ENCODE measurements around the gene CBY1.
A peak's percentile ranks its signal among the peaks of the same experiment; 100 is the strongest.
"Not testable (repeated sequence)": the region's sequence is repeated elsewhere in the genome, so short reads cannot be mapped to it uniquely, and the experiment has no call there.

The CBY1 gene

GRCh38 chr22:38656256-38657044 lies at the start of gene CBY1, which contains the start of gene FAM227A:
CBY1 (plus strand) TSS chr22:38656638; CDS start chr22:38668055, 11,417 bp downstream.
FAM227A (minus strand) TSS chr22:38656392; CDS start chr22:38650168, 6,224 bp downstream.
- peak; percentile 78 for DNase-seq (ENCODE audit: low read depth)

DNA sequence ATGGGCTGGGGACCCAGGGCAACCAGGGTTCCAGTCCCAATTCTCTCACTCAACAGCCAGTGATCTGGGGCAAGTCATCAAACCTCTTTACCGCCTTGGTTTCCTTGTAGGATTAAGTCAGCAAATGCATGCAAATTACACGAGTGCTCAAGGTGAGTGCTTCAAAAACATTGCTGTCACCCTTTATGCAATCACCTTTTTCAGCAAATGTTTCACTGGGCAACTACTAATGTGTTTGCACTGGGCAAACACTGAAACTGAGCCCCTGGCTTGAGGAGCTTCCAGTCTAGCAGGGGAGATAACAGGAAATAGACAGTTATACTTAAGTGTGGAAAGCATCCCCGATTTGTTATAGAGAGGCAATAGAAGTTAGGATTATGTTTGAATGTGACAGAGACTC lies 48.8 kb upstream of the CBY1 start:
- DNase-seq (ENCODE audit: low read depth), result no peak

DNA sequence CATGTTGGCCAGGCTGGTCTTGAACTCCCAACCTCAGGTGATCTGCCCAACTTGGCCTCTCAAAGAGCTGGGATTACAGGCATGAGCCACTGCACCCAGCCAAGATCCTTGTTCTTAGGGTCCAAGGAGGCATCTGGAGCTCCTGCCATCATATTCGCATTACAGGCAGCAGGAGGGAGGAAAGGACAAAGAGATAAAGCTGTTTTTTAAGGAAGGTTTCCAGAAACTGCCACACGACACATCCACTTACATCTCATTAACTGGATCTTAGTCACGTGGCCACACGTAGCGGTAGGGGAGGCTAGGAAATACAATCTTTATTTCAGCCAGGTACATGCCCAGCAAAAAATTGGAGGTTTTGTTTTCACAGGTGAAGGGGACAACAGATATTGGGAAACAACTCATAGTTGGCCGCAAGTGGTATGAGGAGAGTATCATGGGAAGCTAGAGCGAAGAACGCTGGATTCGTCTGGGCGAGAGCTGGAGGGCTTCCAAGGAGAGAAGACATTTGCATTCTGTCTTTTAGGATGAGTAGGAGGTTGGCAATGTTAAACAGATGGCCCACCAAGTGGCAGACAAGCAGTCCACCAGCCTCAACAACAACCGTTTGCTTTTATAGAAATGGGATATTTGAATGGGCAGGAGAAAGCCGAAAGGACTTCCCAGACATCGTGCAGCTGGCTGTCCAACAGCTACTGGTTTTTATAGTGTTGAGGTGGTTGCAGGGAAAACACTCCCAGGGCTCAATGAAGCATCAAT lies 47.3 kb upstream of the CBY1 start:
- no peak for DNase-seq (ENCODE audit: low read depth)

- no peak for DNase-seq (ENCODE audit: low read depth)
These were observed 46.2 kb upstream of the CBY1 start for GRCh38 chr22:38610234-38610633.

DNA sequence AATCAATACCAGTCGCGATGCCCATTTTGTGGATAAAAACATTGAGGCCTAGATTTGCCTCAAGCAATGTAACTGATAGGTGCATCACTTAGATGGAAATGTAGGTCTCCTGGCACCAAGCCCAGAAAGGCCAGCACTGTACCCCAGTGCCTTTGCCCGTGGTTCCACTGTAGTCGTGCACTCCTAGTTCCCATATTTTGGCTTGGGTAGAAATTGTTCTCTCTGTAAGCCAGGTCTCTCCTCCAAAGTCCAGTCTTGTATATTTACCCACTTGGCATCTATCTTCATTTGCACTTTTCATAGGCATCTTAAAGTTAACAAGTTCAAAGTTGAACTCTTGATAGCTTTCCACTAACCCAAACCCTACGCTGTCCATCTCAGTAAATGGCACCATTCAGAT lies 44.9 kb upstream of the CBY1 start:
- no peak for DNase-seq (ENCODE audit: low read depth)

DNA sequence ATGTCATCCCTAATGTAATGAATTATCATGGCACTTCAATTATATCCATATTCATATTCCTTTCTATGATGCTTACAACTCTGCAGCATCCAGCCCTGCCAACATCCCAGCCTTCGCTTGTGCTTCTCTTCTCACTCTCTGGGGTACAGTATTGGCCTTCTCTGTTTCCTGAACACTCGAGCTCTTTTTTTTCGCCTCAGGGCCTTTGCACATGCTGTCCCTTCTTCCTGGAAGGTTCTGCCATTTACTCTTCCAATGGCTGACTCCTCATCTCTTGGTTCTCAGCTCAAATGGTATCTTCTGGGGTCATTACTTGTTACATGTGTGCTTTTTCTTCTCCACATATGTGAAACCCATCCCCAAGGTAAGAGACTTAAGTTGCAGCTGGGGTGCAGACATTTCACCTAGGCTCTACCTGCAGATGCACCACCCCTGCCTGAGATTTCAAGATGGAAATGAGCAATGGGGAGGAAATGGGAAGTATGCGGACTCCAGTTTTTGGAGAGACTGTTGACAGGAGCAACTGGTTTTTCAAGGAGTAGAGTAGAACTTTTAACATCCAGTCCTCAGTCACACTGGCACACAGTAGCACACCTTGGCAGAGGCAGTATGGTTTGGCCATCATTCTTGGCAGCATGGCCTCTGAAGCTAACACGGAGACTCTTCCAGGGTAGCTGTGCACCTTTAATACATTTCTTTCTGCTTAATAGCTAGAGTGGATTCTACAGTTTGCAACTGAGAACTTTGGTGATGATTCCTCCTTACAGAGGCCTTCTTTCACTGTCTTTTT lies 44.0 kb upstream of the CBY1 start:
- DNase-seq (ENCODE audit: low read depth), result no peak

DNA sequence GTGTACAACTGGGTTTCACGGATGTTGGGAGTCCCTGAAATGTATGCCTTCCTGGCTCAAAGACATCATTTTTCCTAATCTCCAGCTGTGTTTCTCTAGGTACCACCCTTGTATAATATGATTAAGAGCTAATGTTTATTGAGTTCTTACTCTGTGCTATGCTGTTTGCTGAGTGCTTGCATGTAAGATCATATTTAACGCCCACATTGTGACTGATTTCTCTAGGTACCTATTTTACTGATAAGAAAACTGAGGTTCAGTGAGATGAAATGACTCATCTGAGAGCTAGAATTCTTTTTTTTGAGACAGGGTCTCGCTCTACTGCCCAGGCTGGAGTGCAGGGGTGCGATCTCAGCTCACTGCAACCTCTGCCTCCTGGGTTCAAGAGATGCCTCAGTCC lies 42.9 kb upstream of the CBY1 start:
- DNase-seq (ENCODE audit: low read depth), result no peak

- DNase-seq (ENCODE audit: low read depth), result no peak
These were observed 41.9 kb upstream of the CBY1 start for GRCh38 chr22:38614332-38615063.

DNA sequence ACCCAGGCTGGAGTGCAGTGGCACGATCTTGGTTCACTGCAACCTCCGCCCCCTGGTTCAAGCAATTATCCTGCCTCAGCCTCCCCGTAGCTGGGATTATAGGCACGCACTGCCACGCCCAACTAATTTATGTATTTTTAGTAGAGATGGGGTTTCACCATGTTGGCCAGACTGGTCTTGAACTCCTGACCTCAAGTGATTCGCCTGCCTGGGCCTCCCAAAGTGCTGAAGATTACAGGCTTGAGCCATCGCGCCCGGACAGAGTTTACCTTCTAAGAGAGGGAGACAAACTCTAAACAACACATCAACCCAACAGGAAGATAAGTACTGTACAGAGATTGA lies 41.4 kb upstream of the CBY1 start:
- not testable (repeated sequence) for DNase-seq (ENCODE audit: low read depth)

GRCh38 chr22:38618258-38618657 lies 38.2 kb upstream of the CBY1 start:
- no peak for DNase-seq (ENCODE audit: low read depth)

- no peak for DNase-seq (ENCODE audit: low read depth)
These were observed 37.8 kb upstream of the CBY1 start for GRCh38 chr22:38618682-38619081.

GRCh38 chr22:38623351-38623750 lies 33.1 kb upstream of the CBY1 start:
- DNase-seq (ENCODE audit: low read depth), result no peak

GRCh38 chr22:38628444-38628843 lies 28.0 kb upstream of the CBY1 start:
- no peak for DNase-seq (ENCODE audit: low read depth)

- DNase-seq (ENCODE audit: low read depth), result no peak
These were observed 27.3 kb upstream of the CBY1 start for GRCh38 chr22:38629108-38629507.

- DNase-seq (ENCODE audit: low read depth), result no peak
These were observed 24.7 kb upstream of the CBY1 start for GRCh38 chr22:38631724-38632123.

- no peak for DNase-seq (ENCODE audit: low read depth)
These were observed 23.9 kb upstream of the CBY1 start for GRCh38 chr22:38632528-38632927.

DNA sequence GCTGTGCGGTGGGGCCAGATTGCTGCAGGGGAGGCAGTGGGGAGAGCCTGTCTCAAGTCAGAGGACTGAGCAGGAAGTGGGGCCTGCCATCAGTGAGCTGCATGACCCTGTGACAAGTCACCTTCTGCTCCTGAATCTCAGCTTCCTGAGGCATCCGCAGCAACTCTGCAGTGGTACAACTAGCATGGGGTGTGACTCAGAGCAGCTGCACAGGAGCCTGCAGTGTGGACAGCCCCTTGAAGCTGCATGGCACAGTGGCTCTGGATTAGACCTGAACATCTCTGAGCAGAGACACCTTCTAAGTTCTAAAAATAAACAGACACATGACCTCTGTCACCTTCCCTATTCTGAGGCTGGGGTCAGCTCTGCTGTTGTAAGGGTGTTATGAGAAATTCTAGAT lies 18.2 kb upstream of the CBY1 start:
- no peak for DNase-seq (ENCODE audit: low read depth)

DNA sequence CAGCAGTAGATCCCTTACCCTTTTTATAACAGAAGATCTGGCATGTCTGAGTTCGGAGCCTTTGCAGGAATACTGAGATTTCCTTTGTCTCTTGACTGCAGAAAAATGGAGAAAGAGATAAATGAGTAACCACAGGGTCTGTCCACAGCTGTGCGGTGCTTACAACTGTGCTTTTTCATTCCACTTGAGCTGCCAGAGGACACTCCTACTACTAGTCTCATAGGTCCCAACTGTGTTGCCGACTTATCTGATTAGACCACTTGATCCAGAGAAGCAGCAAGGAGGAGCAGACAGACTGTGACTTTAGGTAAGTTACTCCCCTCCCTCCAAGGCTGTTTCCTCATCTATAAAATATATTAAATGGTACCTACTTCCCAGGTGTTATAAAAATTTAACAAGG lies 17.7 kb upstream of the CBY1 start:
- no peak for DNase-seq (ENCODE audit: low read depth)

DNA sequence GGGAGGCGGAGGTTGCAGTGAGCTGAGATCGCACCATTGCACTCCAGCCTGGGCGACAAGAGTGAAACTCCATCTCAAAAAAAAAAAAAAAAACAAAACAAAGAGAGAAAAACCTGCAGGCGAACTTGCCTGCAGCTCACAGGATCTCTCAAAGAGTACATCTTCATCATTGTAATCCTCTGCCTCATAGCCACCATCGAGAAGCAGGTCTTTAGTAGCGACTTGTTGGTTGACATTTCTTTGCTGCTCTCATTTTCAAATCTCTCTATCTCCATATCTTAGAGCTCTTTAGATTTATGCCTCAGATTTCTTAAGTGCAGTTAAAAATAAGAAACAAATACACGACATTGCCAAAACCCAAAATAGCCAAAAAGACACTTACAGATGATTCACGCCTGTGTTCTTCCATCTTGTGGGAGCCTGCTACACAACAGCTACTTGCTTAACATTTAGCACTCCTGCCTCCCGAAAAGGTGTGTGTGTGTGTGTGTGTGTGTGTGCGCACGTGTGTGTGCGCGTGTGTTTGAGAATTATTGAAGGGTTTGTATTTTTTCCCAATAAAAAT lies 14.9 kb upstream of the CBY1 start:
- no peak for DNase-seq (ENCODE audit: low read depth)

DNA sequence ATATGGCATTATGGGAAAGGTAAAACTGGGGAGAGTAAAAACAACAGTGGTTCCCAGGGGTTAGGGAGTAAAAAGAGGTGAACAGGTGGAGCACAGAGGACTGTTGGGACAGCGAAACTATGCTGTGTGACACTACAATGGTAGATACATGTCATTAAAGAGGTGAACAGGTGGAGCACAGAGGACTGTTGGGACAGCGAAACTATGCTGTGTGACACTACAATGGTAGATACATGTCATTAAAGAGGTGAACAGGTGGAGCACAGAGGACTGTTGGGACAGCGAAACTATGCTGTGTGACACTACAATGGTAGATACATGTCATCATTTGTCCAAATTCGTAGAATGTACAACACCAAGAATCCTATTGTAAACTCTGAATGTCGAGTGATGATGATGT lies 12.2 kb upstream of the CBY1 start:
- not testable (repeated sequence) for DNase-seq (ENCODE audit: low read depth)

GRCh38 chr22:38645430-38645829 lies 11.0 kb upstream of the CBY1 start:
- no peak for DNase-seq (ENCODE audit: low read depth)
